K562 (cell line): ENCODE measurements around the gene MDN1.

Source experiments
- SREBF1 ChIP-seq: fragments of 150-350 bp; IDR thresholded peaks from 2 replicates; pipeline ENCODE4 v1.6.1; 2014; ENCODE audit warnings: antibody characterized with exemption, low read depth, low read length, borderline replicate concordance
- ZNF274 ChIP-seq: IDR thresholded peaks from 2 replicates; pipeline ENCODE4 v1.6.1; 2011; ENCODE audit warnings: low read depth, mild to moderate bottlenecking, low read length, moderate library complexity, borderline replicate concordance

DNA sequence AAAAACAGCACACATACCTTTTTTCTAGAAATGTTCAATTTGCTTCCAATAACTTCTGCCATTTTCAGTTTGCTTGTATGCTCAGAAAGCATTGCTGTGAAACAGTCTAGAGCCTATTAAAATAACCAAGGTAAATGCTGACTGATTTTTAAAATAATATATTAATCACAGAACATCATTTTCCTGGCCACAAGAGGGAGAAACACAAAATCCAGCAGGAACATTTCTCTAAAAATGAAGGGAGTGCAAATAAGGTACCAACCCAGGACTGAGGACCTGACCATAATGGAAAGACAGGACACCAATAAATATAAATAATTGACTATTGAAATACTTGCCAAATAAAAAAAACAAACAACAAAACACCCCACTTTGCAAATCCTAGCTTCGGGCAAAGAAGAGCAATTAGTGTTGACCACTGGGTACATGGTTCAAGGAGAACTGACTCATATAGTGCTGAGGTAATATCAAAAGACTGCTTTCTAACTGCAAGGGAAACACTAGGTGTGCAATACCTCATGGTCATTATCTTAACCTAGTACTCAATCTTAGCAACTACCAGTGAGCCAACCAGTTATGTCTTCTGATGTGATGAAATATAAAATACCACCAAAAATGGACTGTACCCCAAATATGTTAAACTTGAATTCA, 42.9 kb downstream of the MDN1 start:
- no peak for TF ChIP-seq SREBF1
- TF ChIP-seq ZNF274: no peak
